Breast epithelium (tissue), 4 donors: ENCODE measurements around the gene HYOU1. TPM values are rescaled to one million over a fixed set of nuclear protein-coding genes. Genes with fewer than 3 reads are reported as not detected.

Experiments
- DNase-seq, 2 donors: peaks; one replicate each; pipeline ENCODE4 v3.0.0-alpha.2; 2019; ENCODE audit warnings: low spot score in 2 of 2
- H3K27ac ChIP-seq, 2 donors: fragments of 200-600 bp; sonication (generic) in 1 of 2; one replicate each; pipeline ENCODE4 v1.5.1; 2016 to 2019; ENCODE audit warnings: mild to moderate bottlenecking in 1 of 2
- H3K27me3 ChIP-seq, 2 donors: fragments of 200-600 bp; sonication (generic) in 1 of 2; one replicate each; pipeline versions ENCODE4 v1.5.1 to v1.6.0; 2017 to 2019; ENCODE audit warnings: control low read depth in 1 of 2, mild to moderate bottlenecking in 1 of 2
- H3K36me3 ChIP-seq: fragments of 200-600 bp; one replicate; pipeline ENCODE4 v1.5.1; 2019
- H3K4me1 ChIP-seq, 2 donors: fragments of 200-600 bp; sonication (generic); one replicate each; pipeline ENCODE4 v1.5.1; 2016 to 2019; ENCODE audit warnings: control low read depth in 1 of 2
- H3K4me3 ChIP-seq, 3 donors: fragments of 200-600 bp; sonication (generic); 1 replicate in 2 of 3; 2 replicates in 1 of 3; pipeline ENCODE4 v1.5.1; 2016 to 2019; ENCODE audit warnings: mild to moderate bottlenecking in 3 of 3, moderate library complexity in 2 of 3
- H3K9me3 ChIP-seq, 2 donors: fragments of 200-600 bp; sonication (generic) in 1 of 2; one replicate each; pipeline ENCODE4 v1.5.1; 2016 to 2019; ENCODE audit warnings: control low read depth in 1 of 2
- POLR2A ChIP-seq: fragments of 450-650 bp; IDR thresholded peaks from one replicate; pipeline ENCODE4 v1.6.1; 2016; ENCODE audit warnings: antibody characterized with exemption, mild to moderate bottlenecking, moderate library complexity
- POLR2AphosphoS5 ChIP-seq, 3 donors: sonication (generic); formaldehyde crosslinking; IDR thresholded peaks; one replicate each; pipeline ENCODE4 v1.6.1; 2017; ENCODE audit warnings: antibody characterized with exemption in 3 of 3
- intact Hi-C: fragments of 100-400 bp; cut with DNase I; formaldehyde crosslinking; loops from one replicate; pipeline ENCODE4 v1.15.1; 2023; ENCODE audit warnings: low total_unique reads
- total RNA-seq, 3 donors: library from RNA; depleted of rRNA; stranded (reverse); fragments of >200 nt; gene quantifications; one replicate each; pipeline ENCODE4 v1.1.0, GENCODE V29; 2016
- TF ChIP-seq, protein P1 (sequence below), 3 donors: fragments of 450-650 bp; IDR thresholded peaks; one replicate each; pipeline ENCODE4 v1.5.1; 2016 to 2017; ENCODE audit warnings: antibody characterized with exemption in 3 of 3, mild to moderate bottlenecking in 3 of 3, moderate library complexity in 3 of 3

Gene HYOU1
- total RNA-seq, 3 donors from 2014 or later: 37.0 to 73.7 (median 57.5) TPM

DNA sequence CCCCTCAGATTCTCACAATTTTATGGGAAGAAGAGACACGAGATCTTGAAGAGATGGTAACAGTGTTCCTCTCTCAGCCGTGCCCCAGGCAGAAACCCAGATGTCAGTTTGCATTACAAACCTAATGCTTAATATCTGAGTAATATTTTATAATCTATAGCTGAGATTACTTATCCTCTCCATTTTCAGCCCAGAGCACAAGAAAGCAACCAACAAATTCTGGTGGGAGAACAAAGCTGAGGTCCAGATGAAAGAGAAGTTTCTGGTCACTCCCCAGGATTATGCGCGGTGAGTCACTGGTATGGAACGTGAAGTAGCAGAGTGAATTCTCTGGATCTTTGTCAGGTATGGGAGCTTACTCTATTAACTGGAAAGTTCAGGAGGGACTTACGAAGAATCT lies 58.2 kb downstream of the HYOU1 start:
- Histone ChIP-seq H3K36me3 (no peaks in the 10 kb centered on the region), H3K27ac (peak overlapping the region; percentile 81 to 90), H3K27me3 (no peaks in the 10 kb centered on the region), H3K9me3 (no peaks in the 10 kb centered on the region), H3K4me1 (peaks cover 4 to 6% of the 10 kb centered on the region in 2 donors), H3K4me3 (peak overlapping the region; percentile 81 to 83 (median 81))
- TF ChIP-seq POLR2A (no peak), POLR2AphosphoS5 (IDR thresholded peaks at IDR 0.05) (no peak)
- TF ChIP-seq, protein P1, sequence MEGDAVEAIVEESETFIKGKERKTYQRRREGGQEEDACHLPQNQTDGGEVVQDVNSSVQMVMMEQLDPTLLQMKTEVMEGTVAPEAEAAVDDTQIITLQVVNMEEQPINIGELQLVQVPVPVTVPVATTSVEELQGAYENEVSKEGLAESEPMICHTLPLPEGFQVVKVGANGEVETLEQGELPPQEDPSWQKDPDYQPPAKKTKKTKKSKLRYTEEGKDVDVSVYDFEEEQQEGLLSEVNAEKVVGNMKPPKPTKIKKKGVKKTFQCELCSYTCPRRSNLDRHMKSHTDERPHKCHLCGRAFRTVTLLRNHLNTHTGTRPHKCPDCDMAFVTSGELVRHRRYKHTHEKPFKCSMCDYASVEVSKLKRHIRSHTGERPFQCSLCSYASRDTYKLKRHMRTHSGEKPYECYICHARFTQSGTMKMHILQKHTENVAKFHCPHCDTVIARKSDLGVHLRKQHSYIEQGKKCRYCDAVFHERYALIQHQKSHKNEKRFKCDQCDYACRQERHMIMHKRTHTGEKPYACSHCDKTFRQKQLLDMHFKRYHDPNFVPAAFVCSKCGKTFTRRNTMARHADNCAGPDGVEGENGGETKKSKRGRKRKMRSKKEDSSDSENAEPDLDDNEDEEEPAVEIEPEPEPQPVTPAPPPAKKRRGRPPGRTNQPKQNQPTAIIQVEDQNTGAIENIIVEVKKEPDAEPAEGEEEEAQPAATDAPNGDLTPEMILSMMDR (IDR thresholded peaks at IDR 0.05): no peak
- peak in 1 of 2 donors; percentile 47 for DNase-seq
- intact Hi-C loops: loop anchor here (1.0 kb wide), 1 partner anchor 9 kb away; no protein-coding TSS in a partner anchor

DNA sequence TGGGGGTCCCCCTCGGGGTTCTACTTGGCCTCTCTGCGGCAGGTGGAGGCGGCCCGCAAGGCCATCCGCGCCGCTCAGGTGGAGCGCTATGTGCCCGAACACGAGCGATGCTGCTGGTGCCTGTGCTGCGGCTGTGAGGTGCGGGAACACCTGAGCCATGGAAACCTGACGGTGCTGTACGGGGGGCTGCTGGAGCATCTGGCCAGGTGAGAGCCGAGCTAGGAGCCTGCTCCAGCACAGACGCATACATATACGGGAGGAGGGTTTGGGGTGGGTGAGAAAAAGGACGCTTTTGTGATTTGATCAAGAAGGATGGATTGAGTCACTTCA lies 58.7 kb downstream of the HYOU1 start:
- peak overlapping the region; percentile 81 to 83 (median 81) for H3K4me3 ChIP-seq

DNA sequence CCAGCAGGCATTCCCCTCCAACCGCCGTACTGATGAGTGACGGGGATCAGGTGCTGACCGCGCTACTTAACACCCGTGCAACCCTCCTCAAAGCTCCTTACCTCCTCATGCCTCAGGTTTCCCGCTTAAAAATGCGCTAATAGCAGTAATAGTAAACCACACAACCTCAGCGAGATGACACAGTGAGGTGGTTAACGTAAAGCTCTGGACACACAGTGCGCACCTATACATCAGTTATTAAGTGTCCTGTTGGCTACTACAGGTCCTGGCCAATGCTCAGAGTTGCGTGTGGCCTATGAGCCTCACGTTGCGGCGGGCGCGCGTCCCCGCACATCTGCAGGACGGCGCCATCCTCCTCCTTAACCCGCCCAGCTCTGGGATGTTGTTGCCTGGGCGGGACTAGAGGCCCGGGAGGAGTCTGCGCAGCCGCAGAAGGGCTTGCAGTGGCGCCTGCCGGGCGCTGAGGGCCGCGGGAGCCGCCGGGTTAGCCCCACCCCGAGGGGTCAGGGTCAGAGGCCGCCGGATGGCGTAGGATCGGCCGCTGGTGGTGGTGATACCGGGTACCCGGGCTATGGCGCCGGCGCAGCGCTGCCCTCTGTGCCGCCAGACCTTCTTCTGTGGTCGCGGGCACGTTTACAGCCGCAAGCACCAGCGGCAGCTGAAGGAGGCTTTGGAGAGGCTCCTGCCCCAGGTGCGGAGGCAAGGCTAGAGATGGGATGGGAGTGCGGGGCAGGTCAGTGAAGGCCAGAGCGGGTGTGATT lies 59.2 kb downstream of the HYOU1 start, which contains the start of gene CENATAC:
Gene CENATAC (plus strand): TSS at position 512 of the 761 bp plus-strand sequence. CDS start 60 bp downstream, at position 572.
- no peaks in the 10 kb centered on the region for H3K9me3 ChIP-seq
- peak within 1 kb of the TSS; percentile 81 to 90 for H3K27ac ChIP-seq
- peak; percentile 85 to 87 for DNase-seq
- no peaks in the 10 kb centered on the region for H3K36me3 ChIP-seq
- intact Hi-C loops: loop anchor here (1.0 kb wide), 1 partner anchor 8 kb away; no protein-coding TSS in a partner anchor
- peaks cover 4 to 6% of the 10 kb centered on the region in 2 donors for H3K4me1 ChIP-seq
- peak within 1 kb of the TSS; percentile 81 to 83 (median 81) for H3K4me3 ChIP-seq
- H3K27me3 ChIP-seq: no peaks in the 10 kb centered on the region
- TF ChIP-seq, protein P1 (IDR thresholded peaks at IDR 0.05): peak in 2 of 3 donors; percentile 20 to 27
- TF ChIP-seq POLR2A (peak; percentile 48), POLR2AphosphoS5 (IDR thresholded peaks at IDR 0.05) (peak; percentile 62 to 71 (median 68))

More for the DNA sequence above, 58.7 kb downstream of the HYOU1 start:
- Histone ChIP-seq H3K27ac (peak overlapping the region; percentile 81 to 90), H3K36me3 (no peaks in the 10 kb centered on the region), H3K27me3 (no peaks in the 10 kb centered on the region), H3K4me1 (peaks cover 4 to 6% of the 10 kb centered on the region in 2 donors), H3K9me3 (no peaks in the 10 kb centered on the region)
- no peak for DNase-seq
- intact Hi-C loops: loop anchor here (1.0 kb wide), 1 partner anchor 8 kb away; no protein-coding TSS in a partner anchor
- TF ChIP-seq POLR2AphosphoS5 (IDR thresholded peaks at IDR 0.05) (no peak), POLR2A (no peak)
- TF ChIP-seq, protein P1 (IDR thresholded peaks at IDR 0.05): no peak

DNA sequence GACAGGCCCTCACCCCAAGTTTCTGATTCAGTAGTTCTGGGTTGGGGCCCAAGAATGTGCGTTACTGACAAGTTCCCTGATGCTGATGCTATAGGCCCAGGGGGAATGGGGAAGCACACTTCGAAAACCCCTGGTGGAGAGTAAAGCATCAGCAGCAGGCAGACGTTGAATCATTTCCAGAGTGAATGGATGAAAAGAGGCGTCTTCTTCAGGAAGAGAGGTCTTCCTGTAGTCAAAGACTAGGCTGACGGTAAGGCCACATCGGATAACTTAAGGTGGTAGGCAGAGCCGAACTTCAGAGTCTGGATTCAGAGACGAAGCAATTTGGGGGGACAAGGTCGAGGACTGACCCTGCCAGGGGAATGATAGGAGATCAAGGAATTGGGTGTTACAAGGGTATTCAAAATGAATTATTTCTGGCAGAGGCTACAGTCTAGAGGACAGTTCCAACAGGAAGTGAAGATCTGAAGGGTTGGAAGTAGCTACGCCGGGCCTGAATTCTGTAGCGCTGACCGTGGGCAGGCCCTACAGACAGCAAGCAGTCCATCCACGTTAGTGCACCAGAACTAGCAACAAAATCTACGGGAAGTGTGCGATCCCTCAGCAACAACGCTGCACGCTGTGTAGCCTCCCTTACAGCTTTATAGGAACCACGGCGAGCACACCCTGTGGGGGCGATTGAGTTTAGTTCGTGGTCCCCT lies 59.9 kb downstream of the HYOU1 start:
- Histone ChIP-seq H3K36me3 (no peaks in the 10 kb centered on the region), H3K4me1 (peaks cover 4 to 6% of the 10 kb centered on the region in 2 donors), H3K9me3 (no peaks in the 10 kb centered on the region), H3K4me3 (peak overlapping the region; percentile 81 to 83 (median 81)), H3K27me3 (no peaks in the 10 kb centered on the region), H3K27ac (peak overlapping the region; percentile 81 to 90)
- intact Hi-C loops: no loop called here
- DNase-seq: no peak
- no peak for TF ChIP-seq POLR2A
- TF ChIP-seq POLR2AphosphoS5 (IDR thresholded peaks at IDR 0.05): no peak
- TF ChIP-seq, protein P1 (IDR thresholded peaks at IDR 0.05): no peak

Other genes starting within 250 kb of the HYOU1 start
- not detected for gene CXCR5, start 173.3 kb downstream of the HYOU1 start, total RNA-seq
- 10 to 100 TPM; 13.2 to 15.4 (median 13.3) TPM for gene BCL9L, start 131.3 kb downstream of the HYOU1 start, total RNA-seq
- gene UPK2, start 100.9 kb downstream of the HYOU1 start, total RNA-seq: not detected
- not detected for gene FOXR1, start 85.4 kb downstream of the HYOU1 start, total RNA-seq
- gene CENATAC, start 59.1 kb downstream of the HYOU1 start, total RNA-seq: 10 to 100 TPM; 42.9 to 75.4 (median 71.1) TPM
- 1,000 to 10,000 TPM; 1,984 to 3,403 (median 2,926) TPM for gene RPS25, start 38.9 kb downstream of the HYOU1 start, total RNA-seq
- gene TRAPPC4, start 38.4 kb downstream of the HYOU1 start, total RNA-seq: 10 to 100 TPM; 52.6 to 63.7 (median 60.0) TPM
- gene SLC37A4, start 26.3 kb downstream of the HYOU1 start, total RNA-seq: 10 to 100 TPM; 21.8 to 25.9 (median 25.3) TPM
- 10 to 100 TPM; 38.0 to 53.9 (median 46.6) TPM for gene VPS11, start 10.6 kb upstream of the HYOU1 start, total RNA-seq
- gene HMBS, start 27.7 kb upstream of the HYOU1 start, total RNA-seq: 10 to 100 TPM in 1 of 3 donors, 1 to 10 TPM in 2; 5.6 to 21.6 (median 8.9) TPM
- gene DPAGT1, start 44.6 kb upstream of the HYOU1 start, total RNA-seq: 10 to 100 TPM; 18.4 to 32.5 (median 27.2) TPM
- 1 to 10 TPM; 5.1 to 6.9 (median 6.3) TPM for gene C2CD2L, start 50.1 kb upstream of the HYOU1 start, total RNA-seq
- gene HINFP, start 64.4 kb upstream of the HYOU1 start, total RNA-seq: 10 to 100 TPM; 17.9 to 29.6 (median 29.2) TPM
- gene ABCG4, start 91.8 kb upstream of the HYOU1 start, total RNA-seq: under 1 TPM in 1 of 3 donors, not detected in 2; 0.16 TPM
- 10 to 100 TPM; 11.5 to 16.1 (median 13.3) TPM for gene NLRX1, start 111.5 kb upstream of the HYOU1 start, total RNA-seq
- gene NHERF4, start 128.3 kb upstream of the HYOU1 start, total RNA-seq: 1 to 10 TPM in 2 of 3 donors, under 1 TPM in 1; 0.32 to 2.6 (median 1.2) TPM
- 10 to 100 TPM; 13.1 to 17.0 (median 14.3) TPM for gene CBL, start 149.1 kb upstream of the HYOU1 start, total RNA-seq